ENCODE results near the gene HCRT. TPM values are rescaled to one million over a fixed set of nuclear protein-coding genes. Genes with fewer than 3 reads are reported as not detected.
"Not testable (repeated sequence)": the region's sequence is repeated elsewhere in the genome, so short reads cannot be mapped to it uniquely, and the experiment has no call there.

HCRT gene
- total RNA-seq, 2 donors from 2014 or later, result not detected

GRCh38 chr17:42210046-42210445 is 24.8 kb upstream of the HCRT start:
- Histone ChIP-seq H3K4me3 (no peak overlapping the region), H3K27ac (no peak overlapping the region), H3K9me3 (no peaks in the 10 kb centered on the region), H3K4me1 (no peaks in the 10 kb centered on the region), H3K36me3 (peaks cover 78% of the 10 kb centered on the region), H3K27me3 (no peaks in the 10 kb centered on the region)
- no peak for DNase-seq (ENCODE audit: low spot score)
- TF ChIP-seq, protein P1, sequence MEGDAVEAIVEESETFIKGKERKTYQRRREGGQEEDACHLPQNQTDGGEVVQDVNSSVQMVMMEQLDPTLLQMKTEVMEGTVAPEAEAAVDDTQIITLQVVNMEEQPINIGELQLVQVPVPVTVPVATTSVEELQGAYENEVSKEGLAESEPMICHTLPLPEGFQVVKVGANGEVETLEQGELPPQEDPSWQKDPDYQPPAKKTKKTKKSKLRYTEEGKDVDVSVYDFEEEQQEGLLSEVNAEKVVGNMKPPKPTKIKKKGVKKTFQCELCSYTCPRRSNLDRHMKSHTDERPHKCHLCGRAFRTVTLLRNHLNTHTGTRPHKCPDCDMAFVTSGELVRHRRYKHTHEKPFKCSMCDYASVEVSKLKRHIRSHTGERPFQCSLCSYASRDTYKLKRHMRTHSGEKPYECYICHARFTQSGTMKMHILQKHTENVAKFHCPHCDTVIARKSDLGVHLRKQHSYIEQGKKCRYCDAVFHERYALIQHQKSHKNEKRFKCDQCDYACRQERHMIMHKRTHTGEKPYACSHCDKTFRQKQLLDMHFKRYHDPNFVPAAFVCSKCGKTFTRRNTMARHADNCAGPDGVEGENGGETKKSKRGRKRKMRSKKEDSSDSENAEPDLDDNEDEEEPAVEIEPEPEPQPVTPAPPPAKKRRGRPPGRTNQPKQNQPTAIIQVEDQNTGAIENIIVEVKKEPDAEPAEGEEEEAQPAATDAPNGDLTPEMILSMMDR (IDR thresholded peaks at IDR 0.05), result no peak

DNA sequence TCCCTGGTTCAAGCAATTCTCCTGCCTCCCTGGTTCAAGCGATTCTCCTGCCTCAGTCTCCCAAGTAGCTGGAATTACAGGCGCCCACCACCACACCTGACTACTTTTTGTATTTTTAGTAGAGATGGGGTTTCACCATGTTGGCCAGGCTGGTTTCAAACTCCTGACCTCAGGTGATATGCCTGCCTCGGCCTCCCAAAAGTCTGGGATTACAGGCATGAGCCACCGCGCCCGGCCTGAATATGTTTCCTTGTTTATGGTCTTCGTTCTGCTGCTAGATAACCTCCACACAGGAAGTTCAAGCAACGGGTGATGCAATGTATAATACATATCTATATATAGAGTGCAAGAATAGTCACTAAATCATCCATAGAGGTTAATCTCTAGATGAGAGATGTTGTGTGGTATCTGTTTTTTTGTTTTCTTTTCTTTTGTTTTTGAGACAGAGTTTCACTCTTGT is 20.9 kb upstream of the HCRT start:
- H3K9me3 ChIP-seq; H3K4me3 ChIP-seq; DNase-seq (ENCODE audit: low spot score); H3K27me3 ChIP-seq; H3K27ac ChIP-seq; H3K4me1 ChIP-seq: not testable (repeated sequence)
- peaks cover 80% of the 10 kb centered on the region for H3K36me3 ChIP-seq

GRCh38 chr17:42203354-42203753 is 18.1 kb upstream of the HCRT start:
- Histone ChIP-seq H3K27me3 (no peaks in the 10 kb centered on the region), H3K4me1 (peaks cover 0 to 18% of the 10 kb centered on the region in 2 donors), H3K36me3 (peaks cover 52% of the 10 kb centered on the region), H3K9me3 (no peaks in the 10 kb centered on the region), H3K27ac (no peak overlapping the region), H3K4me3 (no peak overlapping the region)
- DNase-seq (ENCODE audit: low spot score), result no peak
- TF ChIP-seq, protein P1 (IDR thresholded peaks at IDR 0.05), result no peak

- no peaks in the 10 kb centered on the region for H3K27me3 ChIP-seq
- H3K36me3 ChIP-seq, result peaks cover 46% of the 10 kb centered on the region
- no peak overlapping the region for H3K27ac ChIP-seq
- H3K9me3 ChIP-seq, result no peaks in the 10 kb centered on the region
- no peak for DNase-seq (ENCODE audit: low spot score)
- TF ChIP-seq, protein P1 (IDR thresholded peaks at IDR 0.05), result no peak
- H3K4me3 ChIP-seq, result no peak overlapping the region
- H3K4me1 ChIP-seq, result peaks cover 0 to 18% of the 10 kb centered on the region in 2 donors
These were observed 17.4 kb upstream of the HCRT start for GRCh38 chr17:42202696-42203095.

DNA sequence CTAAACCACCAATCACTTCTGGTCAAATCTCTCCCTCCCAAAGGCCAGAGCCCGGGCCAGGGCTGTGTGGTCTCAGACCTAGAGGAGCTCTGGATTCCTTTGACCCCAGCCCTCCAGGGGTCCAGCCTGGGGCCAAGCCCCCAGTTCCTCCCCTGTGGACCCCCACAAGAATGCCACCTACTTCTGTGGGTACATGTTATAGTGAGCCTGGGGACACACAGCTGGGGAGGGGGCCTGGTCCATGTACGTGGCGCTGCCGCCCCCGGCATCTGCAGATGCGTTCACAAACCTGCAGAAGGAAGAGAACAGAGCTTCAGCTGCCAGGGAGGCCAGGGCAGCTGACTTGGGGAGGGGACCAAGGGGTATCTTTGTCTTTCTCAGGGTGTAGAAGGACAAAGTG is 16.9 kb upstream of the HCRT start:
- no peaks in the 10 kb centered on the region for H3K9me3 ChIP-seq
- TF ChIP-seq, protein P1 (IDR thresholded peaks at IDR 0.05), result no peak
- no peaks in the 10 kb centered on the region for H3K27me3 ChIP-seq
- H3K27ac ChIP-seq, result no peak overlapping the region
- H3K36me3 ChIP-seq, result peaks cover 42% of the 10 kb centered on the region
- H3K4me1 ChIP-seq, result peaks cover 0 to 18% of the 10 kb centered on the region in 2 donors
- no peak for DNase-seq (ENCODE audit: low spot score)
- no peak overlapping the region for H3K4me3 ChIP-seq

DNA sequence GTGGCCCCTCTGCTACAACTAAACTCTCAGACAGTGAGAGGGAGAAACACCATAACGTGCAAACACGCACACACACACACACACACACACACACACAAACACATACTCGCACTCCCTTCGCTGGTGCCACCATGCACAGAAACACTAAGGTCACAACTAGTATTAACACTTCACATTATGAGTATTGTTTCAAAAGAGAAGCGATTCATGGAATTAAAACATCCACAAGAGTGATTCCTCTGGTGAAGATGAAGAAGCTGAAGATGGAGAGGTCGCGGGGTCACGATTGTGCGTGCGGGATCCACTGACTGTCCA is 16.2 kb upstream of the HCRT start:
- H3K4me1 ChIP-seq, result peaks cover 0 to 18% of the 10 kb centered on the region in 2 donors
- DNase-seq (ENCODE audit: low spot score), result no peak
- no peak overlapping the region for H3K4me3 ChIP-seq
- peak overlapping the region in 1 of 2 donors; percentile 59 for H3K27ac ChIP-seq
- peaks cover 35% of the 10 kb centered on the region for H3K36me3 ChIP-seq
- TF ChIP-seq, protein P1 (IDR thresholded peaks at IDR 0.05), result no peak
- no peaks in the 10 kb centered on the region for H3K9me3 ChIP-seq
- no peaks in the 10 kb centered on the region for H3K27me3 ChIP-seq
